NCI-H1436 treated with DMSO at 0.1 percent for 48 hours (cell line): Measurements from ENCODE around the gene ADARB2.
A peak's percentile ranks its signal among the peaks of the same experiment; 100 is the strongest.
"Not testable (repeated sequence)": the region's sequence is repeated elsewhere in the genome, so short reads cannot be mapped to it uniquely, and the experiment has no call there.

Experiments used
- DNase-seq: peaks from one replicate; lab custom pipeline; 2025; lab: John Stamatoyannopoulos, UW

Gene ADARB2

DNA sequence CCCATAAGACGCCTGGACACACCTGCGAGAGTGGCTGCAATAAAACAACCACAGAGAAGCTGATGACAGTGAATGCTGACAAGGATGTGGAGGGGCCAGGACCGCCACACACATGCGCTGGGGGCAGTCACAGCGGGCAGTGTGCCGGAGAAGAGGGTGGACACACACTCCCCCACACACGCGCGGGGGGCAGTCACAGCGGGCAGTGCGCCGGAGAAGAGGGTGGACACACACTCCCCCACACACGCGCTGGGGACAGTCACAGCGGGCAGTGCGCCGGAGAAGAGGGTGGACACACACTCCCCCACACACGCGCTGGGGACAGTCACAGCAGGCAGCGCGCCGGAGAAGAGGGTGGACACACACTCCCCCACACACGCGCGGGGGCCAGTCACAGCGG is 273.4 kb downstream of the ADARB2 start:
- not testable (repeated sequence) for DNase-seq

DNA sequence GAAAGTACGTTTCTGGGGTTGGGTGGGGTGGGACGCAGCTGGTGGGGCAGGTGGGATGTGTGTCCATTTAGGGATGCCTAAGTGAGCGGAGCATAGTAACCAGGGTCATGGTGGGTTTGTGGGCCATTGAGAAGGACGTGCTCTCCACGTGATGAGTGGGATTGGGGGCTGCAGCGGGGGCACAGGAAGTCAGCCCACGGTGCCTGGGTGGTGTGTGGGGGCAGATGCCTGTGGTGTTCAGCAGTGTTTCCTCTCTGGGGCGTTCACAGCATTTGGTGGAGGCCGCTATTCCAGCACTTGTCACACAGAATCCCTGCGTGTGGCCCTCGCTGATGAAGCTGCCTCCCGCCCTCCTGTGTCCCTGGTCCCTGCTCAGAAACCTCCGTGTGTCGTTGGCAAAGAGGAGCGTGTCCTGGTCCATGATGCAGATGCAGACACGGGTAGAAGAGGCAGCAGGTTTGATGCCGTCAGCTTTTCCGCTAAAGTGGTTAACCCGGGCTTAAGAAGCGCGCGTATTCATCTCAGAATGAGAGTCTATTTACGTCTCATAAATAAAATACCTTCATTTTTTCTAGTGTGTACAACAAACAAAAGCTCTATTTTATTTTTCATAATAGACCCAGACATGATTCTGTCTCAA is 274.2 kb downstream of the ADARB2 start:
- DNase-seq = no peak

DNA sequence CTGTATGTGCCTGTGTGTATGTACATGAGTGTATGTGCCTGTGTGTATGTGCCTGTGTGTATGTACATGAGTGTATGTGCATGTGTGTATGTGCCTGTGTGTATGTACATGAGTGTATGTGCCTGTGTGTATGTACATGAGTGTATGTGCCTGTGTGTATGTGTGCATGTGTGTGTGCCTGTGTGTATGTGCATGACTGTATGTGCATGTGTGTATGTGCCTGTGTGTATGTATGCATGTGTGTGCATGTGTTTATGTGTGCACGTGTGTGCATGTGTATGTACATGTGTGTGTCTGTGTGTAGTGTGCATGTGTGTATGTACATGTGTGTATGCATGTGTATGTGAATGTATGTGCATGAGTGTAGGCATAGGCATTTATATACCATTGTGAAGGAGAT is 274.8 kb downstream of the ADARB2 start:
- no peak for DNase-seq

DNA sequence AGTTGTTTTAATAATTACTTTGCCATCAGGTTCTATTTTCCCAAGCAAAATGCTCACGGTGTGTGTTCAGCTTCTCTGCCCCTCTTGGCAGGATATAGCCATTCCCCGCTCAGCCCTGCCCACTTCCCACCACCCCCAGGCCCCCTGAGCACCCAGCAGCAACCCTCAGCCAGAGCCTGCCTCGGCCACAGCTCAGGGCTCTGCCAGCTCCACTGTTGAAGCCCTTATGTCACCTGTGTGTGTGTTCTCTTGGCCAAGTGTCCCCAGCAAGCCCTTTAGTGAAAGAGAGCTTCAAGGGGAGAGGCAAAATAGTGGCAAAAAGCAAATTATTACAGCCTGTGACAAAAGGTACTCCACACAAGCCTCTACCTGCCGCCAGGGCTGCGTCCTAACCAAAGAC is 275.3 kb downstream of the ADARB2 start:
- no peak for DNase-seq

GRCh38 chr10:1461016-1461415 is 276.3 kb downstream of the ADARB2 start:
- DNase-seq = no peak

GRCh38 chr10:1459664-1460063 is 277.7 kb downstream of the ADARB2 start:
- not testable (repeated sequence) for DNase-seq

DNA sequence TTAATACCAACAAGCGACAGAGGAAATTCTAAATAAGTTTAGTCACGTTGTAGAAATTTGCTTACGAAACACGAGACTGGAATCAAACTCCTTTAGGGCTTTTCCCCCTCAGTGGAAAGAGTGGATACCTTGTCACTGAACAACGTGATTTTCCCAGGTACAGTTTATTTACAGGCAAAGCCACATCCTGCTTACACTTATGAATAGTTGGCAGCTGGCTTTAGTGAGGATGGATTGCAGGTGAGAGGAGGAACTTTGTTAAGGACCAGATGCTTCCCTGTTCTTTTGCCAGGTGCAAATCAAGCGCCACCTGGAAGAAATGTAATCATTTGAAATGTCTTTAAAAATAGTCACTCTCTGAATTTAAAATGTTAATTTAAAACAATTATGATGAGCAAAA is 282.4 kb downstream of the ADARB2 start:
- DNase-seq = no peak

GRCh38 chr10:1454428-1454827 is 282.9 kb downstream of the ADARB2 start:
- DNase-seq = no peak

DNA sequence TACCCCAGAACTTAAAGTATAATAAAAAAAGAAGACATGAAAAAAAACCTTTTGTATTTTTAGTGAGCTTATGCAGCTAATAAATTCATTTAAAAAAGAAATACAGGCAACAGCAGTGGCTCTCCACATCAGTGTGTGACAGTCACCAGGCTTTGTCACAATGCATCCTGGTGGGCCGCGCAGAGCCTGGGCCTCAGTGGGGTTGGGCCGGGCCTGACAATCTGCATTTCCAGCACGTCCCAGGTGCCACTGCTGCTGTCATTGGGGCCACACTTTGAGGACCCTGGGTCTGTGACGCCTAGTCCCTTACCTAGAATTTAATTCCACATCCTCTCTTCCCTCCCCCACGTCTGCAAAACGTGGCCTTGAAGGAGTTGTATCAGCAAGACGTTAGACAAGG is 284.5 kb downstream of the ADARB2 start:
- no peak for DNase-seq

DNA sequence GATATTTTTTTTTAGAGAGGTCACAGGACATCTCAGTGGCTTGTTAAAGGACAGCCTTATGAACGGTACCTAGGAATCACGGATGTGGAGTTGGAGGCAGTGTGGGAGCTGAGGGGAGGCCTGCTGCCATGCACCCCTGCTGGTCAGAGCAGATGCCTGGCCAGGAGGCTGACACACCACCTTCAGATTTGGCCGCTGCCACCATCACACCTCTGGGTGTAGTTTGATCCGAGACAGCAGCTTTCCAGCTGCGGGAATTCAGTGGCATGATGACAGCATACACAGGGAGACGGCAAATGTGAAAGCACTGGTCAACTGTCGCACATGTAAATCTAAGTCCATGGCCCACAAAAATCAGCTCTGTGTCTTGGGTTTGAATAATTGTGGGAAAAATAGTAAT is 285.4 kb downstream of the ADARB2 start:
- no peak for DNase-seq

DNA sequence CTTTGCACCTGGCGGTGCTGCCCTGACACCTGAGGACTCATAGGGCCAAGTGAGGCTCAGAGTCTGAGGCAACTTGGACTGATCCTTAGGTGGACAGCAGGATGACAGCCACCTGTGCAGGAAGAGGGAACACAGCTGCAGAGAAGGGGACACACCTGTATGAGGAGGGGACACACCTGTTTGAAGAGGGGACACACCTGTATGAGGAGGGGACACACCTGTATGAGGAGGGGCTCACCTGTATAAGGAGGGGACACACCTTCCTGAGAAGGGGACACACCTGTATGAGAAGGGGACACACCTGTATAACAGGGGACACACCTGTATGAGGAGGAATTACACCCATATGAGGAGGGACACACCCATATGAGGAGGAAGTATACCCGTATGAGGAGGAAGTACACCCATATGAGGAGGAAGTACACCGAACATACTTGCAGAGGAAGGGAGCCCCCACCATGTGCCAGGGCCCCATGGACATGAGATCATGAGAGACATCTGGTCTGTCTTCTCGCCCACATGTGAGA is 285.9 kb downstream of the ADARB2 start:
- DNase-seq = no peak

GRCh38 chr10:1449572-1450205 is 287.6 kb downstream of the ADARB2 start:
- no peak for DNase-seq

- no peak for DNase-seq
These were observed 288.3 kb downstream of the ADARB2 start for GRCh38 chr10:1449021-1449420.

DNA sequence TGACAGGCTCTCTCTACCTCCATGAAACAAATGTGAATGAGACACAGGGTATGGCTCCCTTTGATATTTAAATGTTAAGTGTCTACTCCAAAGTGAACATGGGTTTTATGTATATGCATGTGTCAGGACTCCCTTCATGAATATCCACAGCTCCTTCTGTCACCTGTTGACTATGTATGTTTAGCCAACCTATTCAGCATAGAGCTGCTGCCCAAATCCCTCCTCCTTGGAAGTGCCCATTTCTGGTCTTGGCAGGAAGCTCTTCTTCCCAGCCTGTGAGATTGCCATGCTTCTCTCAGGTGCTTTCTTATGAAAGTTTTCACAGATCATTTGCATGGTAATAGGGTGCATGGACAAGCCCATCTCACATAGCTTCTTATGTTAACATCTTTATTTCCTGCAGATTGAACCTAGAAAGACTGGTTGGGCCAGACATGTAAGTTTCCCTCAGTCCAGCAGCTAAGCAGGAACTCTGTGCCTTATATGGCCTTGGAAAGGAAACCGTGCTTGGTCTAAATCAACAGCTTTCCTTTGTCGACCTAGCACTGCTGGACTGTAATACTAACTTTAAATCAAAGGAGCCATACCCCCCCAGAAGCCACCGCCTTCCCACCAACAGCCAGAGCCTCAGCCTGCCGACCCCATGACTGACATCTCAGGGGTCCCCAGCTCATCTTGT is 288.9 kb downstream of the ADARB2 start:
- DNase-seq = no peak

GRCh38 chr10:1444826-1445225 is 292.5 kb downstream of the ADARB2 start:
- DNase-seq = no peak

DNA sequence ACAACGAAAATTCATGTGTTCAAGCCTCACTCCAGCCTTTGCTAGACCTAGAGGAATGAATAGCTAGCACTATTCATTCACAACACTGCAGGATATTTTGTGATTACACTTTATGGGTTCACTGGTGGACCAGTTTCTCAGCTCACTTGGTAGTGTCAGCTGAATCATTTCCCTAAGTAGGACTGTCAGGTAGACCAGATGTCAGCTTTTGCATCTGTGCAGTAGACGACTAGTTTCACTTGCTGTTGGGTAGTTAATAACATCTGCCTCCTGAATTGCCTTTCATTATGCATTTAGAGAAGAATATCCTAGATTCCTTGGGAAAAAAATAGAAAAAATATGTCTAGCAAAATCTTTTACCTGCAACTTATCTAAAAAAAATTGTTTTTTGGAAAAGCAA is 296.4 kb downstream of the ADARB2 start:
- DNase-seq = no peak

- DNase-seq = peak; percentile 23
These were observed 302.2 kb downstream of the ADARB2 start for GRCh38 chr10:1434912-1435692.

DNA sequence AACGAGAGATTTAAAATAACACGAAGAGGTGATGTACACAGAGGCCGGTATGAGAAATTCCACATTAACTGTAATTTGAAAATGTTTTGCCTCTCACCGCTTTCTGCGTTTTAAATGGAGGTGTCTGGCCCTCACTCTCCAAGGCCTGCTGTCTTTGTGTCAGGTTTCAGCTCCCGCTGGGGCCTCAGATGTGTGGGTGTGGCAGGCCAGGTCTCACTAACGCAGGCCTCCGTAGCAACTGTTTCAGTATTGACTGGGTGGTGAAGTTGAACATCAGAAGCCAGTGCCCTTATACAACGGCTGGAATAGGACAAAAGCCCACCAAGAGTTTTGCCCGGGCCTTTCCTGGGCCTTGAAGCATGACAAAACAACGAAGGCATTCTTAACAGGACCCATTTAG is 303.1 kb downstream of the ADARB2 start:
- peak; percentile 45 for DNase-seq

DNA sequence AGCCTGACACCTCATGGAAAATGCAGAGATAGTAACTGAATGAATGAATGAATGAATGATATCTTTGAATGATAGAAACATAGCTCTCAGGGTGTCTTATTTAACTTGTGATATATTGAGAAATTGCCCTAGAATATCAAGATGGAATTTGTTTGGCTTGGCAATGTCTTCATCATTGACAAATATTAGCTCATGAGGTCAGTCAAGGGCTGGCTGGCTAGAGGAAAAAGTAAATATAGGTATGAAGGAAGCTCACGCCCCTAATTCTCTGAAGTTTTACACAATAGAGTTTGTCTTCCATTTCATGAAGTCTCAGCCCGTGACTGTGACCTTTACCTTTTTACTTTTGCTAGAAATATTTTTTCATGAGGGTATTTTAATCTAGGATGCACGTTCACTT is 305.2 kb downstream of the ADARB2 start:
- no peak for DNase-seq

GRCh38 chr10:1431229-1431628 is 306.1 kb downstream of the ADARB2 start:
- DNase-seq = no peak

DNA sequence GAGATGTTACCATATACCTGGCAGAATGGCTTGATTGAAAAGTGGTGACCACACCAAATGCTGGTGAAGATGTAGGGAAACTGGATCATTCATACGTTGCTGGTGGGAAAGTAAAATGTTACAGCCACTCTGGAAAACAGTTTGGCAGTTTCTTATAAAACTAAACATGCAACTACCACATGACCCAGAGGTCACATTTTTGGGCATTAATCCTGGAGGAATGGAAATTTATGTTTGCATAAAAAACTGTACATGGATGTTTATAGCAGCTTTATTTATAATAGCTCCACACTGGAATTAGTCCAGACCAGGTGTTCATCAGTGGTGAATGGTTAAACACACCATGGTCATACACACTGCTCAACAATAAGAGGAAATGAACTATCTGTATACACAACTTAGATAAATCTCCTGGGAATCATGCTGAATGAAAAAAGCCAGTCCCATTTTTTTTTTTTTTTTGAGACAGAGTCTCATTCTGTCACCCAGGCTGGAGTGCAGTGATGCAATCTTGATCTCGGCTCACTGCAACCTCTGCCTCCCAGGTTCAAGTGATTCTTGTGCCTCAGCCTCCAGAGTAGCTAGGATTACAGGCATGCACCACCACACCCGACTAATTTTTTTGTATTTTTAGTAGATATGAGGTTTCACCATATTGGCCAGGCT is 309.7 kb downstream of the ADARB2 start:
- DNase-seq = not testable (repeated sequence)

- DNase-seq = no peak
These were observed 310.5 kb downstream of the ADARB2 start for GRCh38 chr10:1426786-1427185.
